Neural crest cell (in vitro differentiated cells): ENCODE data around the gene CHDH. TPM values are rescaled to one million over a fixed set of nuclear protein-coding genes. Genes with fewer than 3 reads are reported as not detected.

Source experiments
- DNase-seq: peaks from one replicate; pipeline ENCODE4 v3.0.0; 2021; ENCODE audit warnings: low read depth, mixed read lengths, low spot score
- H3K27ac Mint-ChIP-seq: one replicate; pipeline ENCODE4 v1.8.0; 2021; ENCODE audit warnings: mild to moderate bottlenecking, mixed read lengths; ENCODE audit not compliant: unreplicated experiment
- H3K27me3 Mint-ChIP-seq: 2 replicates; pipeline ENCODE4 v1.8.0; 2021; ENCODE audit warnings: low read depth, mild to moderate bottlenecking, mixed read lengths
- H3K36me3 Mint-ChIP-seq: 2 replicates; pipeline ENCODE4 v1.8.0; 2021; ENCODE audit warnings: low read depth, mild to moderate bottlenecking, mixed read lengths
- H3K4me1 Mint-ChIP-seq: 2 replicates; pipeline ENCODE4 v1.8.0; 2021; ENCODE audit warnings: mixed read lengths
- H3K4me3 Mint-ChIP-seq: one replicate; pipeline ENCODE4 v1.8.0; 2021; ENCODE audit warnings: mild to moderate bottlenecking, mixed read lengths
- H3K9me3 Mint-ChIP-seq: 2 replicates; pipeline ENCODE4 v1.8.0; 2021; ENCODE audit warnings: mixed read lengths
- CTCF ChIP-seq: fragments of 200-600 bp; sonication (generic); conservative IDR thresholded peaks from 2 replicates; pipeline ENCODE4 v1.5.0; 2021; ENCODE audit warnings: antibody characterized with exemption, mild to moderate bottlenecking
- total RNA-seq: library from RNA; stranded (reverse); gene quantifications from 2 replicates; pipeline ENCODE4 v1.2.1, GENCODE V29; 2021

The CHDH gene
- total RNA-seq, 1 donor from 2014 or later: 3.0 TPM

- Mint-ChIP-seq H3K9me3 (no peaks in the 10 kb centered on the region), H3K36me3 (no peaks in the 10 kb centered on the region), H3K4me1 (peaks cover 6% of the 10 kb centered on the region), H3K27me3 (no peaks in the 10 kb centered on the region), H3K27ac (no peak overlapping the region), H3K4me3 (no peak overlapping the region)
- TF ChIP-seq CTCF: no peak
- DNase-seq: no peak
Observed at GRCh38 chr3:53835257-53835656, 11.0 kb downstream of the CHDH start.

- Mint-ChIP-seq H3K27ac (no peak overlapping the region), H3K4me3 (no peak overlapping the region), H3K27me3 (no peaks in the 10 kb centered on the region), H3K9me3 (no peaks in the 10 kb centered on the region), H3K36me3 (no peaks in the 10 kb centered on the region), H3K4me1 (peaks cover 6% of the 10 kb centered on the region)
- TF ChIP-seq CTCF: peak; percentile 18
- no peak for DNase-seq
Observed at GRCh38 chr3:53834429-53835095, 11.7 kb downstream of the CHDH start.

GRCh38 chr3:53833700-53834099, 12.5 kb downstream of the CHDH start:
- H3K9me3 Mint-ChIP-seq: no peaks in the 10 kb centered on the region
- no peak overlapping the region for H3K27ac Mint-ChIP-seq

GRCh38 chr3:53833053-53833645, 13.1 kb downstream of the CHDH start:
- H3K9me3 Mint-ChIP-seq: no peaks in the 10 kb centered on the region

More at GRCh38 chr3:53833700-53834099, 12.5 kb downstream of the CHDH start:
- Mint-ChIP-seq H3K36me3 (no peaks in the 10 kb centered on the region), H3K4me1 (peaks cover 6% of the 10 kb centered on the region), H3K4me3 (no peak overlapping the region), H3K27me3 (no peaks in the 10 kb centered on the region)
- TF ChIP-seq CTCF: no peak
- no peak for DNase-seq

GRCh38 chr3:53830944-53831343, 15.3 kb downstream of the CHDH start:
- Mint-ChIP-seq H3K4me1 (peaks cover 6% of the 10 kb centered on the region), H3K36me3 (no peaks in the 10 kb centered on the region), H3K27ac (no peak overlapping the region), H3K27me3 (no peaks in the 10 kb centered on the region), H3K9me3 (no peaks in the 10 kb centered on the region), H3K4me3 (no peak overlapping the region)
- TF ChIP-seq CTCF: no peak
- DNase-seq: no peak

More at GRCh38 chr3:53833053-53833645, 13.1 kb downstream of the CHDH start:
- no peak for DNase-seq
- TF ChIP-seq CTCF: no peak
- Mint-ChIP-seq H3K36me3 (no peaks in the 10 kb centered on the region), H3K27me3 (no peaks in the 10 kb centered on the region), H3K27ac (no peak overlapping the region), H3K4me3 (no peak overlapping the region), H3K4me1 (peaks cover 6% of the 10 kb centered on the region)
